GM23338 (cell line): Measurements from ENCODE around the gene KCNQ5. TPM values are rescaled to one million over a fixed set of nuclear protein-coding genes. Genes with fewer than 3 reads are reported as not detected.
A peak's percentile ranks its signal among the peaks of the same experiment; 100 is the strongest.

Experiments
- ATAC-seq: fragments of 200-7000 bp; cut with Tn5 transposase; 3 replicates; pipeline ENCODE4 v1.9.1; 2020
- DNase-seq: peaks from one replicate; pipeline ENCODE4 v3.0.0-alpha.2; 2015; ENCODE audit warnings: low spot score
- H2AFZ ChIP-seq: fragments of 200-600 bp; sonication (generic); 2 replicates; pipeline ENCODE4 v1.8.0; 2016; ENCODE audit warnings: antibody characterized with exemption, mild to moderate bottlenecking, moderate library complexity
- H3F3A ChIP-seq: fragments of 200-600 bp; sonication (generic); replicated peaks from 2 replicates; pipeline ENCODE4 v1.8.0; 2017; ENCODE audit warnings: antibody characterized with exemption, mixed run types, low read depth
- H3K27ac ChIP-seq: fragments of 200-600 bp; sonication (generic); 2 replicates; pipeline ENCODE4 v1.6.1; 2016; ENCODE audit warnings: low read depth
- H3K27me3 ChIP-seq: fragments of 200-600 bp; sonication (generic); 2 replicates; pipeline ENCODE4 v1.8.0; 2016; ENCODE audit warnings: mild to moderate bottlenecking, mixed run types, moderate library complexity; ENCODE audit not compliant: insufficient read depth
- H3K36me3 ChIP-seq: fragments of 200-600 bp; sonication (generic); 2 replicates; pipeline ENCODE4 v1.8.0; 2016; ENCODE audit warnings: mild to moderate bottlenecking; ENCODE audit not compliant: insufficient read depth
- H3K4me1 ChIP-seq: fragments of 200-600 bp; sonication (generic); 2 replicates; pipeline ENCODE4 v1.8.0; 2016; ENCODE audit warnings: mild to moderate bottlenecking, moderate library complexity; ENCODE audit not compliant: insufficient read depth
- H3K4me2 ChIP-seq: fragments of 200-600 bp; sonication (generic); 2 replicates; pipeline ENCODE4 v1.7.1; 2017; ENCODE audit warnings: mixed run types
- H3K4me3 ChIP-seq: fragments of 200-600 bp; sonication (generic); 2 replicates; pipeline ENCODE4 v1.6.1; 2016; ENCODE audit warnings: mixed run types
- H3K79me2 ChIP-seq: fragments of 200-600 bp; sonication (generic); replicated peaks from 2 replicates; pipeline ENCODE4 v1.8.0; 2017; ENCODE audit warnings: mild to moderate bottlenecking; ENCODE audit not compliant: insufficient read depth
- H3K9me2 ChIP-seq: fragments of 200-600 bp; sonication (generic); 2 replicates; pipeline ENCODE4 v1.8.0; 2017; ENCODE audit not compliant: insufficient read depth
- H4K20me1 ChIP-seq: fragments of 200-600 bp; sonication (generic); replicated peaks from 2 replicates; pipeline ENCODE4 v1.8.0; 2017; ENCODE audit warnings: mild to moderate bottlenecking; ENCODE audit not compliant: insufficient read depth
- H3K27ac Mint-ChIP-seq: 2 replicates; pipeline ENCODE4 v1.8.0; 2020; ENCODE audit warnings: inconsistent platforms, mild to moderate bottlenecking, moderate library complexity, mixed read lengths
- H3K27me3 Mint-ChIP-seq: 3 replicates; pipeline ENCODE4 v1.8.0; 2022; ENCODE audit warnings: low read depth, mild to moderate bottlenecking, moderate library complexity, mixed read lengths, inconsistent platforms; ENCODE audit not compliant: insufficient read depth, poor library complexity
- H3K36me3 Mint-ChIP-seq: 3 replicates; pipeline ENCODE4 v1.8.0; 2021; ENCODE audit warnings: low read depth, mild to moderate bottlenecking, inconsistent platforms, moderate library complexity, mixed read lengths
- H3K4me1 Mint-ChIP-seq: 3 replicates; pipeline ENCODE4 v1.8.0; 2020; ENCODE audit warnings: mild to moderate bottlenecking, inconsistent platforms, mixed read lengths
- H3K4me3 Mint-ChIP-seq: 3 replicates; pipeline ENCODE4 v1.8.0; 2021; ENCODE audit warnings: moderate library complexity, mild to moderate bottlenecking, inconsistent platforms, mixed read lengths
- H3K9me3 Mint-ChIP-seq: 3 replicates; pipeline ENCODE4 v1.8.0; 2020; ENCODE audit warnings: moderate library complexity, mild to moderate bottlenecking, inconsistent platforms, mixed read lengths
- CREB1 ChIP-seq: fragments of 250-450 bp; sonication (Bioruptor Pico); IDR thresholded peaks from 2 replicates; pipeline ENCODE4 v1.5.0; 2020; ENCODE audit warnings: low read depth, mild to moderate bottlenecking, moderate library complexity
- EZH2 ChIP-seq: fragments of 200-600 bp; sonication (generic); IDR thresholded peaks from one replicate; pipeline ENCODE4 v1.8.0; 2017; ENCODE audit warnings: antibody characterized with exemption, mild to moderate bottlenecking, low read depth; ENCODE audit not compliant: unreplicated experiment
- EZH2phosphoT487 ChIP-seq: fragments of 200-600 bp; sonication (generic); IDR thresholded peaks from one replicate; pipeline ENCODE4 v1.8.1; 2018; ENCODE audit warnings: antibody characterized with exemption; ENCODE audit not compliant: unreplicated experiment
- JUNB ChIP-seq: IDR thresholded peaks from one replicate; pipeline ENCODE4 v1.6.1; 2016; ENCODE audit warnings: antibody characterized with exemption; ENCODE audit not compliant: unreplicated experiment
- NANOG ChIP-seq: IDR thresholded peaks from 2 replicates; pipeline ENCODE4 v1.6.1; 2016; ENCODE audit warnings: antibody characterized with exemption, borderline replicate concordance
- POLR2AphosphoS5 ChIP-seq: IDR thresholded peaks from 2 replicates; pipeline ENCODE4 v1.6.1; 2016; ENCODE audit warnings: antibody characterized with exemption, low read depth
- STAT1 ChIP-seq: IDR thresholded peaks from one replicate; pipeline ENCODE4 v1.6.1; 2016; ENCODE audit warnings: antibody characterized with exemption; ENCODE audit not compliant: unreplicated experiment
- ZNF114 ChIP-seq: fragments of 250-450 bp; sonication (Bioruptor Pico); IDR thresholded peaks from 2 replicates; pipeline ENCODE4 v1.5.0; 2020; ENCODE audit warnings: mild to moderate bottlenecking, moderate library complexity
- ZNF331 ChIP-seq: fragments of 250-450 bp; sonication (Bioruptor Pico); IDR thresholded peaks from 2 replicates; pipeline ENCODE4 v1.5.0; 2020; ENCODE audit warnings: low read depth, mild to moderate bottlenecking, moderate library complexity
- polyA plus RNA-seq: library from polyadenylated mRNA; unstranded; fragments of >200 nt; fragmentation: Nextera tagmentation; extraction: Ambion mirVana; gene quantifications from 2 replicates; pipeline ENCODE4 v1.2.1, GENCODE V29; 2016
- total RNA-seq: library from RNA; depleted of rRNA; stranded (reverse); fragments of >200 nt; shearing (Covaris generic); gene quantifications from 2 replicates; pipeline ENCODE4 v1.2.3, GENCODE V29; 2014
- TF ChIP-seq, protein P1 (sequence below), 2 experiments: fragments of 200-600 bp in 1 of 2; sonication (generic) in 1 of 2; conservative IDR thresholded peaks; 2 replicates each; pipeline versions ENCODE4 v1.5.1 to v1.6.1; 2016 to 2017; ENCODE audit warnings: antibody characterized with exemption in 2 of 2, low read depth in 2 of 2, mild to moderate bottlenecking in 2 of 2, moderate library complexity in 1 of 2
- TF ChIP-seq, protein P2 (sequence below): IDR thresholded peaks from 2 replicates; pipeline ENCODE4 v1.6.1; 2016; ENCODE audit warnings: antibody characterized with exemption
- TF ChIP-seq, protein P3 (sequence below): IDR thresholded peaks from one replicate; pipeline ENCODE4 v1.6.1; 2018; ENCODE audit warnings: antibody characterized with exemption; ENCODE audit not compliant: unreplicated experiment
- TF ChIP-seq, protein P4 (sequence below): fragments of 250-450 bp; sonication (Bioruptor Pico); IDR thresholded peaks from 2 replicates; pipeline ENCODE4 v1.5.0; 2020; ENCODE audit warnings: mild to moderate bottlenecking, moderate library complexity

The KCNQ5 gene
- total and polyA plus RNA-seq, 2 experiments from 2014 or later = 0.68 to 0.87 TPM

DNA sequence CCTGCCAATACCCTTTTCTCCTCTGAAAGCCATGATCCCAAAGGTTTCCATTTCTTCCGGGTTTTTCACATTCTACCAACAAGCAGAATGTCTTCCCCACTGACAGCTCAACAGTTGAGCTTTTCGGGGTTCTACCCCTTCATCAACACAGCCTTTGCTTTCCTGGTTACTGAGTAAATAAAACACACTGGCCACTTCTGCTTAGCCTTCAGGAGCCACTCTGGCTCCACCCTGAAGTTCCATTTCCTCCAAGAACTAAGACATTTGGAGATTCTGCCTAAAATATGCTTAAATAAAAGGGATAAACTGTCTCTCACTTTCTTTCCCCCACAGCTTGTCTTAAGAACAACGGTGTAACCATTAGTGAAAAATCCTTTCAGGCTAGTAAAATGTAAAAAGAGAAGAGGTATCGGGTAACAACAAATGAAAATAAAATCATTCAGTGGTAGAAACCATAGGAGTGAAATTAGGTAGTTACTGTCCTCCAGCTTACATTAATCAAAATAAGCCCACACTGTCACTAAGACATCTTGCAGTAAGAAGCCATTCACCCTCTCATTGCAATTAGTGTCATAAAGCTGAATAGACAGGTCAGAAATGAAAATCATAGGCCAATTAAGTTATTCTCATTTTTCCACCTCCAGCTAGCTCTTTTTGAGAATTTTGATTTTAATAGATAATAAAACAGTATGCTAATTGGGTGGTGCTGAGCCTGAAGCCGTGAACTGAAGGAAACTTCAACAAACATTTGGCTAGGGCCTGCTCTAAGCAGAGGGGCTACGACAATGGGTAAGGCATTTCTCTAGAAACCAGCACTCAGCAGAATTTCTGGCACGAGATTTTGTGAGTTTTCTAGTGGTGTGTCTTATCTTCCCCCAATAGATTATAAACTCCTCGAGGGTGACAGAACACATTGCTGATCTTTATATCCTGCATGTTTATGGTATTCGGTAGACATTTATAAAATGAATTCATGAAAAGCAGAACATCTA, 409.2 kb downstream of the KCNQ5 start:
- ATAC-seq (no peak), DNase-seq (no peak)
- Histone ChIP-seq H3K79me2 (no peaks in the 10 kb centered on the region), H3K27me3 (no peaks in the 10 kb centered on the region), H4K20me1 (no peaks in the 10 kb centered on the region), H3K4me2 (no peak overlapping the region), H3K4me3 (no peak overlapping the region), H3K9me2 (no peaks in the 10 kb centered on the region), H2AFZ (peak overlapping the region; percentile 35; the same call in 1 of the 2 replicates), H3F3A (no peaks in the 10 kb centered on the region), H3K4me1 (peaks cover 12% of the 10 kb centered on the region), H3K36me3 (no peaks in the 10 kb centered on the region), H3K27ac (no peak overlapping the region)
- no peak for TF ChIP-seq EZH2phosphoT487
- no peak for TF ChIP-seq ZNF331 (CRISPR knock-in tag)
- TF ChIP-seq POLR2AphosphoS5 = no peak
- TF ChIP-seq, protein P1, sequence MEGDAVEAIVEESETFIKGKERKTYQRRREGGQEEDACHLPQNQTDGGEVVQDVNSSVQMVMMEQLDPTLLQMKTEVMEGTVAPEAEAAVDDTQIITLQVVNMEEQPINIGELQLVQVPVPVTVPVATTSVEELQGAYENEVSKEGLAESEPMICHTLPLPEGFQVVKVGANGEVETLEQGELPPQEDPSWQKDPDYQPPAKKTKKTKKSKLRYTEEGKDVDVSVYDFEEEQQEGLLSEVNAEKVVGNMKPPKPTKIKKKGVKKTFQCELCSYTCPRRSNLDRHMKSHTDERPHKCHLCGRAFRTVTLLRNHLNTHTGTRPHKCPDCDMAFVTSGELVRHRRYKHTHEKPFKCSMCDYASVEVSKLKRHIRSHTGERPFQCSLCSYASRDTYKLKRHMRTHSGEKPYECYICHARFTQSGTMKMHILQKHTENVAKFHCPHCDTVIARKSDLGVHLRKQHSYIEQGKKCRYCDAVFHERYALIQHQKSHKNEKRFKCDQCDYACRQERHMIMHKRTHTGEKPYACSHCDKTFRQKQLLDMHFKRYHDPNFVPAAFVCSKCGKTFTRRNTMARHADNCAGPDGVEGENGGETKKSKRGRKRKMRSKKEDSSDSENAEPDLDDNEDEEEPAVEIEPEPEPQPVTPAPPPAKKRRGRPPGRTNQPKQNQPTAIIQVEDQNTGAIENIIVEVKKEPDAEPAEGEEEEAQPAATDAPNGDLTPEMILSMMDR (conservative IDR thresholded peaks at IDR 0.05; ENCODE audit: low read depth in 2 of 2) = no peak
- TF ChIP-seq CREB1 = no peak
- no peak for TF ChIP-seq ZNF114 (CRISPR knock-in tag)
- TF ChIP-seq, protein P2, sequence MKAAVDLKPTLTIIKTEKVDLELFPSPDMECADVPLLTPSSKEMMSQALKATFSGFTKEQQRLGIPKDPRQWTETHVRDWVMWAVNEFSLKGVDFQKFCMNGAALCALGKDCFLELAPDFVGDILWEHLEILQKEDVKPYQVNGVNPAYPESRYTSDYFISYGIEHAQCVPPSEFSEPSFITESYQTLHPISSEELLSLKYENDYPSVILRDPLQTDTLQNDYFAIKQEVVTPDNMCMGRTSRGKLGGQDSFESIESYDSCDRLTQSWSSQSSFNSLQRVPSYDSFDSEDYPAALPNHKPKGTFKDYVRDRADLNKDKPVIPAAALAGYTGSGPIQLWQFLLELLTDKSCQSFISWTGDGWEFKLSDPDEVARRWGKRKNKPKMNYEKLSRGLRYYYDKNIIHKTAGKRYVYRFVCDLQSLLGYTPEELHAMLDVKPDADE = no peak
- TF ChIP-seq, protein P3, sequence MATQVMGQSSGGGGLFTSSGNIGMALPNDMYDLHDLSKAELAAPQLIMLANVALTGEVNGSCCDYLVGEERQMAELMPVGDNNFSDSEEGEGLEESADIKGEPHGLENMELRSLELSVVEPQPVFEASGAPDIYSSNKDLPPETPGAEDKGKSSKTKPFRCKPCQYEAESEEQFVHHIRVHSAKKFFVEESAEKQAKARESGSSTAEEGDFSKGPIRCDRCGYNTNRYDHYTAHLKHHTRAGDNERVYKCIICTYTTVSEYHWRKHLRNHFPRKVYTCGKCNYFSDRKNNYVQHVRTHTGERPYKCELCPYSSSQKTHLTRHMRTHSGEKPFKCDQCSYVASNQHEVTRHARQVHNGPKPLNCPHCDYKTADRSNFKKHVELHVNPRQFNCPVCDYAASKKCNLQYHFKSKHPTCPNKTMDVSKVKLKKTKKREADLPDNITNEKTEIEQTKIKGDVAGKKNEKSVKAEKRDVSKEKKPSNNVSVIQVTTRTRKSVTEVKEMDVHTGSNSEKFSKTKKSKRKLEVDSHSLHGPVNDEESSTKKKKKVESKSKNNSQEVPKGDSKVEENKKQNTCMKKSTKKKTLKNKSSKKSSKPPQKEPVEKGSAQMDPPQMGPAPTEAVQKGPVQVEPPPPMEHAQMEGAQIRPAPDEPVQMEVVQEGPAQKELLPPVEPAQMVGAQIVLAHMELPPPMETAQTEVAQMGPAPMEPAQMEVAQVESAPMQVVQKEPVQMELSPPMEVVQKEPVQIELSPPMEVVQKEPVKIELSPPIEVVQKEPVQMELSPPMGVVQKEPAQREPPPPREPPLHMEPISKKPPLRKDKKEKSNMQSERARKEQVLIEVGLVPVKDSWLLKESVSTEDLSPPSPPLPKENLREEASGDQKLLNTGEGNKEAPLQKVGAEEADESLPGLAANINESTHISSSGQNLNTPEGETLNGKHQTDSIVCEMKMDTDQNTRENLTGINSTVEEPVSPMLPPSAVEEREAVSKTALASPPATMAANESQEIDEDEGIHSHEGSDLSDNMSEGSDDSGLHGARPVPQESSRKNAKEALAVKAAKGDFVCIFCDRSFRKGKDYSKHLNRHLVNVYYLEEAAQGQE = no peak
- TF ChIP-seq STAT1 = no peak
- TF ChIP-seq EZH2 = no peak
- no peak for TF ChIP-seq NANOG
- no peak for TF ChIP-seq JUNB
- TF ChIP-seq, protein P4, sequence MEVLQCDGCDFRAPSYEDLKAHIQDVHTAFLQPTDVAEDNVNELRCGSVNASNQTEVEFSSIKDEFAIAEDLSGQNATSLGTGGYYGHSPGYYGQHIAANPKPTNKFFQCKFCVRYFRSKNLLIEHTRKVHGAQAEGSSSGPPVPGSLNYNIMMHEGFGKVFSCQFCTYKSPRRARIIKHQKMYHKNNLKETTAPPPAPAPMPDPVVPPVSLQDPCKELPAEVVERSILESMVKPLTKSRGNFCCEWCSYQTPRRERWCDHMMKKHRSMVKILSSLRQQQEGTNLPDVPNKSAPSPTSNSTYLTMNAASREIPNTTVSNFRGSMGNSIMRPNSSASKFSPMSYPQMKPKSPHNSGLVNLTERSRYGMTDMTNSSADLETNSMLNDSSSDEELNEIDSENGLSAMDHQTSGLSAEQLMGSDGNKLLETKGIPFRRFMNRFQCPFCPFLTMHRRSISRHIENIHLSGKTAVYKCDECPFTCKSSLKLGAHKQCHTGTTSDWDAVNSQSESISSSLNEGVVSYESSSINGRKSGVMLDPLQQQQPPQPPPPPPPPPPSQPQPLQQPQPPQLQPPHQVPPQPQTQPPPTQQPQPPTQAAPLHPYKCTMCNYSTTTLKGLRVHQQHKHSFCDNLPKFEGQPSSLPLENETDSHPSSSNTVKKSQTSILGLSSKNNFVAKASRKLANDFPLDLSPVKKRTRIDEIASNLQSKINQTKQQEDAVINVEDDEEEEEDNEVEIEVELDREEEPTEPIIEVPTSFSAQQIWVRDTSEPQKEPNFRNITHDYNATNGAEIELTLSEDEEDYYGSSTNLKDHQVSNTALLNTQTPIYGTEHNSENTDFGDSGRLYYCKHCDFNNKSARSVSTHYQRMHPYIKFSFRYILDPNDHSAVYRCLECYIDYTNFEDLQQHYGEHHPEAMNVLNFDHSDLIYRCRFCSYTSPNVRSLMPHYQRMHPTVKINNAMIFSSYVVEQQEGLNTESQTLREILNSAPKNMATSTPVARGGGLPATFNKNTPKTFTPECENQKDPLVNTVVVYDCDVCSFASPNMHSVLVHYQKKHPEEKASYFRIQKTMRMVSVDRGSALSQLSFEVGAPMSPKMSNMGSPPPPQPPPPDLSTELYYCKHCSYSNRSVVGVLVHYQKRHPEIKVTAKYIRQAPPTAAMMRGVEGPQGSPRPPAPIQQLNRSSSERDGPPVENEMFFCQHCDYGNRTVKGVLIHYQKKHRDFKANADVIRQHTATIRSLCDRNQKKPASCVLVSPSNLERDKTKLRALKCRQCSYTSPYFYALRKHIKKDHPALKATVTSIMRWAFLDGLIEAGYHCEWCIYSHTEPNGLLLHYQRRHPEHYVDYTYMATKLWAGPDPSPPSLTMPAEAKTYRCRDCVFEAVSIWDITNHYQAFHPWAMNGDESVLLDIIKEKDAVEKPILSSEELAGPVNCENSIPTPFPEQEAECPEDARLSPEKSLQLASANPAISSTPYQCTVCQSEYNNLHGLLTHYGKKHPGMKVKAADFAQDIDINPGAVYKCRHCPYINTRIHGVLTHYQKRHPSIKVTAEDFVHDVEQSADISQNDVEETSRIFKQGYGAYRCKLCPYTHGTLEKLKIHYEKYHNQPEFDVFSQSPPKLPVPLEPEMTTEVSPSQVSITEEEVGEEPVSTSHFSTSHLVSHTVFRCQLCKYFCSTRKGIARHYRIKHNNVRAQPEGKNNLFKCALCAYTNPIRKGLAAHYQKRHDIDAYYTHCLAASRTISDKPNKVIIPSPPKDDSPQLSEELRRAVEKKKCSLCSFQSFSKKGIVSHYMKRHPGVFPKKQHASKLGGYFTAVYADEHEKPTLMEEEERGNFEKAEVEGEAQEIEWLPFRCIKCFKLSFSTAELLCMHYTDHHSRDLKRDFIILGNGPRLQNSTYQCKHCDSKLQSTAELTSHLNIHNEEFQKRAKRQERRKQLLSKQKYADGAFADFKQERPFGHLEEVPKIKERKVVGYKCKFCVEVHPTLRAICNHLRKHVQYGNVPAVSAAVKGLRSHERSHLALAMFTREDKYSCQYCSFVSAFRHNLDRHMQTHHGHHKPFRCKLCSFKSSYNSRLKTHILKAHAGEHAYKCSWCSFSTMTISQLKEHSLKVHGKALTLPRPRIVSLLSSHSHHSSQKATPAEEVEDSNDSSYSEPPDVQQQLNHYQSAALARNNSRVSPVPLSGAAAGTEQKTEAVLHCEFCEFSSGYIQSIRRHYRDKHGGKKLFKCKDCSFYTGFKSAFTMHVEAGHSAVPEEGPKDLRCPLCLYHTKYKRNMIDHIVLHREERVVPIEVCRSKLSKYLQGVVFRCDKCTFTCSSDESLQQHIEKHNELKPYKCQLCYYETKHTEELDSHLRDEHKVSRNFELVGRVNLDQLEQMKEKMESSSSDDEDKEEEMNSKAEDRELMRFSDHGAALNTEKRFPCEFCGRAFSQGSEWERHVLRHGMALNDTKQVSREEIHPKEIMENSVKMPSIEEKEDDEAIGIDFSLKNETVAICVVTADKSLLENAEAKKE (CRISPR knock-in tag) = no peak
- Mint-ChIP-seq H3K27me3 (no peaks in the 10 kb centered on the region), H3K27ac (no peak overlapping the region; the same call in 1 of the 2 replicates), H3K9me3 (no peaks in the 10 kb centered on the region), H3K4me3 (no peak overlapping the region), H3K4me1 (peaks cover 33% of the 10 kb centered on the region), H3K36me3 (no peaks in the 10 kb centered on the region)
